K562 (cell line): Measurements from ENCODE around the gene CXCR5.

Source experiments
- CTCF ChIP-seq, 3 experiments: IDR thresholded peaks in 2 of 3; conservative IDR thresholded peaks in 1 of 3; 2 replicates each; pipeline ENCODE4 v1.5.1; 2011 to 2012; ENCODE audit warnings: low read length in 3 of 3, mild to moderate bottlenecking in 3 of 3, control low read depth in 2 of 3, improper control_type of control experiment in 1 of 3, inconsistent platforms in 1 of 3, low read depth in 1 of 3, mixed read lengths in 1 of 3, moderate library complexity in 1 of 3; ENCODE audit not compliant: insufficient read depth in 2 of 3
- ETS1 ChIP-seq: conservative IDR thresholded peaks from 2 replicates; pipeline ENCODE4 v1.6.1; 2011; ENCODE audit warnings: low read depth, mild to moderate bottlenecking, low read length; ENCODE audit not compliant: control insufficient read depth
- EZH2 ChIP-seq: IDR thresholded peaks from 2 replicates; pipeline ENCODE4 v1.6.1; 2012; ENCODE audit warnings: low read depth, mild to moderate bottlenecking, inconsistent platforms, low read length, borderline replicate concordance
- HDGF ChIP-seq: fragments of 450-650 bp; IDR thresholded peaks from 2 replicates; pipeline ENCODE4 v1.6.1; 2016
- KDM1A ChIP-seq, 2 experiments: fragments of 450-650 bp; IDR thresholded peaks; 2 replicates each; pipeline ENCODE4 v1.6.1; 2016; ENCODE audit warnings: mild to moderate bottlenecking in 2 of 2
- PCBP1 ChIP-seq: fragments of 200-400 bp; formaldehyde crosslinking; IDR thresholded peaks from 2 replicates; pipeline ENCODE4 v1.6.1; 2018; ENCODE audit warnings: mild to moderate bottlenecking, low read depth, low read length; ENCODE audit not compliant: poor library complexity, severe bottlenecking
- POLR2A ChIP-seq: fragments of 450-650 bp; conservative IDR thresholded peaks from 2 replicates; pipeline ENCODE4 v1.6.1; 2016
- PPARD ChIP-seq: fragments of 250-450 bp; sonication (Bioruptor Pico); IDR thresholded peaks from 2 replicates; pipeline ENCODE4 v1.8.0; 2022; ENCODE audit warnings: inconsistent platforms, mild to moderate bottlenecking, moderate library complexity
- SMAD3 ChIP-seq: fragments of 450-650 bp; formaldehyde crosslinking; conservative IDR thresholded peaks from 2 replicates; pipeline ENCODE4 v1.4.0; 2020; ENCODE audit warnings: mild to moderate bottlenecking
- SNIP1 ChIP-seq: fragments of 450-650 bp; IDR thresholded peaks from 2 replicates; pipeline ENCODE4 v1.7.1; 2017; ENCODE audit warnings: low read depth, mild to moderate bottlenecking
- STAT6 ChIP-seq: sonication (generic); formaldehyde crosslinking; IDR thresholded peaks from 2 replicates; pipeline ENCODE4 v1.8.1; 2023; ENCODE audit warnings: mild to moderate bottlenecking, missing genetic modification reagents
- TBP ChIP-seq: optimal IDR thresholded peaks from 2 replicates; pipeline ENCODE3; 2011; ENCODE audit warnings: low read depth, low read length, improper control_type of control experiment
- TCF7L2 ChIP-seq: fragments of 150-350 bp; IDR thresholded peaks from 2 replicates; pipeline ENCODE4 v1.6.1; 2016; ENCODE audit warnings: low read depth, mild to moderate bottlenecking, low read length, moderate library complexity

GRCh38 chr11:118868659-118869058 is 15.0 kb upstream of the CXCR5 start:
- TF ChIP-seq CTCF (IDR thresholded peaks at IDR 0.05 in 2 of 3, conservative IDR thresholded peaks at IDR 0.05 in 1 of 3; ENCODE audit: insufficient read depth in 2 of 3, low read depth in 1 of 3, low read length in 3 of 3) (no peak), KDM1A (IDR thresholded peaks at IDR 0.05) (no peak), PPARD (CRISPR knock-in tag) (no peak), EZH2 (no peak), POLR2A (no peak), SMAD3 (no peak), SNIP1 (no peak), ETS1 (no peak), TCF7L2 (no peak), STAT6 (CRISPR knock-in tag) (no peak), PCBP1 (no peak), HDGF (no peak), TBP (no peak)
